Right kidney (tissue), 1 donor: Measurements from ENCODE around the gene S100A4.
A peak's percentile ranks its signal among the peaks of the same experiment; 100 is the strongest.
"Not testable (repeated sequence)": the region's sequence is repeated elsewhere in the genome, so short reads cannot be mapped to it uniquely, and the experiment has no call there.

Experiments
- DNase-seq: peaks from one replicate; pipeline ENCODE4 v3.0.0-alpha.2; 2016

The S100A4 gene

DNA sequence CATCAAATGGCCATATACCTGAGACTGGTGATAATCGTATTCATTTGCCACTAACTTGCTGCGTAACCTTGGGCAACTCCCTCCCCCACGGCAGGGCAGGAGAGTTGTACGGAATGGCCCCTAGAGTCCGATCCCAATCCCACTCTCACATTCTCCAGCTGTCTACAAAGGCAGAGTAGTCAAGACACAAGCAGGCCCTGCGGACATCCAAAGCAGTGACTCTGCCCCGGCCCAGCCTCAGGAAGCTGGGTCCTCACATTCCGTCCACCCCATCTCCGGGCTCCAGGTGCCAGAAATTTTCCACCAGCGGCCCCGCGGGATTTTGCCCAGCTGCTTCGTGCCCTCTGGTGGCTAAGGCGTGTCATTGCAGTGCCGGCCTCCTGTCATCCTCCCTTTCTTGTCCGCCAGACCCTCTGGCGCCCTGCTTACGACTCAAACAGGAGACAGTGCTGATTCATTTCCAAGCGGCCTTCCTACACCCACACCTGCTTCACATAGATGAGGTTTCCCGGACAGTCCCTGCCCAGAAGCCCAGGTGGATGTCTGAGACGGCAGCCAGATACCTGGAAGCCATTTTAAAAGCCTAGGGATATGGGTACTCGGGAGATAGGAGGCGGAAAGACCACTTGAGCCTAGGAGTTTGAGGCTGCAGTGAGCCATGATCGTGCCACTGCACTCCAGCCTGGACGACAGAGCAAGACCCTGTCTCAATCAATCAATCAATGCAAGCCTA lies 22.9 kb upstream of the S100A4 start:
- DNase-seq: peak; percentile 90

DNA sequence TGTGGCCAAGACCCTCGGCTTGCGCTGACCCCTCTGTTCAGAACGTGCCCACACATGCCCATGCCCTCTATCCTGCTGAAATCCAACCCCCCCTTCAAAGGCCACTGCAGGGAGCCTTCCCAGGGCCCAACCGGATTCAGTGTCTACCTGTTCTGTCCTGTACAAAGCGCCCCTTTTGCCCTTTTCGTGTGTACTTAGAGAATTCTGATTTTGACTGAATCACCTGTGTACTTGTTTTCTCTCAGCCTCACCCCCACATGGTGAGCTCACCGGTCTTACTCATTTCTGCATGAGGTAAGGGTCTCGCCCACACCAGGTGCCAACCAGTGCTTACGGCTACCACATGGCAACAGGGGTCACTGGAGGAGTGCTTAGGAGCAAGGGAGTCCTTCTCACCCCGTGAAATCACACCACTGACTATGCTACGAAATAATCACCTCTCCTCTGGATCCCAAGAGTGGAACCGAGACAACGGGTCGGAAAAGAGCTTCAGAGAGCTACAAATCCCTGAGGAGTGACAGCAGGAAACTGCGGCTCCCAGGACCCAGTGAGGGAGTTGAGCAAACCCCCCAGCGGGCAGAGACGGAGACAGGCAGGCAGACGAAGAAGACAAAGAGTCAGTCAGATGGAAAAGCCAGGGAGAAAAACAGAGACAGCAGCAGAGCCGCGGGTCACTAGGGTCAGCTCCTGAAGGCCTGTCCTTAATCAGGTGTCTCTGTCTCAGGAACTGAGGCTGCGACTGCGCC lies 22.2 kb upstream of the S100A4 start:
- no peak for DNase-seq

DNA sequence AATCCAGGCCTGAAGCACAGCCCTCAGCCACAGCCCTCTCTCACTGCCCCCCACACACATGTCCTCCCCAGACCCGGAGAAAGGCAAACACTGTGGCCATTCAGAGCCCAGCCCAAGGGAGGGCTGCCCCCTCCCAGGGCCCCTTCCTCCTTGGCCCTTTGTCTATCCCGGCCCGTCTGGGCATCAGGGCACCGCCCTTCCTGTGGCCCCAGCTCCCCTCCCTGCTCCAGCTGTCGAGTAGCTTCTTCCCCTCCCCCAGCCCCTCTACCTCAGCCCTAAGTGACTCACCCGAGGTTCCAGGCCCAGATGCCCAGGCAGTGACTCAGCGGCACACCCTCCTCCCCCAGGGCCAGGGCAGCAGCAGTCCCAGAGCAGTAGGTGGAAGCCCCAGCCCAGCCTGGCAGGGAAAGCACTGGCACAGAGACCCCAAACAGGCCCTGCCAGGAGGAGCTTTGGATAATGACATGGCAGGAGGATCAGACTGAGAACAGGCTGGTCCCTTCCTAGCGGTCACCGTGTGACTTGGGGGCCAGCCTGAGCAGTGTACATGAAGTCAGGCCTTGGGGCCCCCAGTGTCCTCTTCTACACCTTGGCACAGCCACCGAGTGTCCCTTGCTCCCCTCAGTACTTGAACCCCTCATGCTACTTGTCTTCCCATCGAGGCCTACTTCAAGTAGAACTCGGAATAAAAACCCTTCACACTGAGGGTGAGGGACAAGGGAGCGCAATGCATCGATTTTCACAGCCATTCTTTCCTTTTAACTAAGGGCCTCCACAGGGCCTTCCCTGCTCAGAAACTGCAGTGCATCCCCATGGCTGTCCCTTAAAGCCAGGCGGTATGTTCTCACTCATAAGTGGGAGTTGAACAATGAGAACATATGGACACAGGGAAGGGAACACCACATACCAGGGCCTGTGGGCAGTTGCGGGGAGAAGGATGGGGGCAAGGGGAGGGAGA lies 21.1 kb upstream of the S100A4 start:
- DNase-seq: peak; percentile 72

DNA sequence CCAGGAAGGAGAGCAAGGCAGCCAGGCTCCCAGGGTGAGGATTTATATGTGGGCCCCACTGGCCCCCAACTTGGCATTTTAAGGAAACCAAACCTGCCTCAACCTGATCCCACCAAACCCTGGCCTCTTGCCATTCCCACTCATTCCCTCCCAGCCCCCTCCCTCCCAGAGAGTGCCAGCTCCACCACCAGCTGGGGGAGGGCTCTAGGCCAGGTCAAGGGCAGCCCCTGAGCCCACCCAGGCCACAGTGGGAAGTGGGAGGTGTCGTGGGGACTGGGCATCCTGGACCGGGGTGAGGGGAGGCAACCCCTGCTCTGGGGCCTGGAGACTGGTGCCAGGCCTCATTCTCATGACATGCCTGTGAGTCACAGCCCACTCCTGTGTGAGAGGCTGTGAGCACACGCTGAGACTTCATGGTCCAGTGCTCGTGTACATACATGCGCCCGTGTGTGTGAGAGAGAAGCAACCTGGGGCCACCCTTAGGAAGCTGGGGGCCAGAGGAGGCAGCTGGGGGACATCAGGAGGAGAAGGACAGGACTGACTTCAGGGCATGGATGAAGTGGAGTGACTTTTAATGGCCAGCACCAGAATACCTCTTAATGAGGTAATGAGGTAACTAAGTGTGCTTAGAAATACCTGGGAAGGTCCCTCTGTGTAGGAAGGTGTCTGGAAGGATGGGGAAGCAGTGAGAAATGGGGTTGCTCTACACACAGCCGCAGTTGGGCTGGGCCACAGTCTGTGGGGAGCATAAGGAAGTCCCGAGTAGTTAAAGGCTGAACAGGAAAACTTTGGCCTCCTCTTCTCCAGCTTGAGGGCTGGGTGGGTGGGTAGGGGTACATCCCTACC lies 20.1 kb upstream of the S100A4 start, which contains the start of gene S100A2:
TSS of gene S100A2 (minus strand) at position 316 of the 846 bp plus-strand sequence. CDS start 1,967 bp downstream, outside the sequence.
- DNase-seq: peak; percentile 66

DNA sequence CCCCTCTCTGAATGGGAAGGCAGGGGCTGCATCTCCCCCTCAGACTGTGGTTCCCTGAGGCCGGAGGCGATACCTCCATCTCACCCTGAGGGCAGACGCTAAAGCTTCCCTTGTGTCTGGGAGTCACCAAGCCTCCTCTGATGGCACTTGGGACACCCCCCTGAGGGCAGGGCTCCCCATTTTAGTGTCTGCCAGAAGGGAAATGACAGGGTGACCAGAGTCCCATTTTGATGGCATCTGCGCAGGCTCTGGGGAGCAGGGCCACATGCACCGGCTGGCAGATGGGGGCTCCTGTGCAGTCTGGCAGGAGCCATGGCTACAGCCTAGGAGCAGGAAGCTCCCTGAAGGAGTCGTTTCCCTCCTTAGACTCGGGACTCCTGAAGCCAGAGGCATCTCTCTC lies 18.4 kb upstream of the S100A4 start:
- peak; percentile 43 for DNase-seq

DNA sequence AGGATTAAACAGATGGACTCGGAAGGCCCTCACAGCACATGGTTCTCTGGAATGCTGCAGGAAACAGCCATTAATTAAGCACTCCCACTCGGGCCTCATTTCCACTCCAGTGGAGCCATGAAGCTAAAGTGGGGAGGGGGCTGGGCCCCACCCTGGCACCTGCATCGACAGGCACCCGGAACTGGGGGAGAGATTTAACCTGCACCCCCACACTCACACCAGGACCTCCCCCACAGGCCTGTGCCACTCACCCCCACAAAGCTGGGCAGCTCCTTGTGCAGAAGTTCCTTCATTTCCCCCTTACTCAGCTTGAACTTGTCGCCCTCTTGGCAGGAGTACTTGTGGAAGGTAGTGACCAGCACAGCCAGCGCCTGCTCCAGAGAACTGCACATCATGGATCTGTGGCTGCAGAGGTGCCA lies 17.9 kb upstream of the S100A4 start:
- DNase-seq: peak; percentile 68

DNA sequence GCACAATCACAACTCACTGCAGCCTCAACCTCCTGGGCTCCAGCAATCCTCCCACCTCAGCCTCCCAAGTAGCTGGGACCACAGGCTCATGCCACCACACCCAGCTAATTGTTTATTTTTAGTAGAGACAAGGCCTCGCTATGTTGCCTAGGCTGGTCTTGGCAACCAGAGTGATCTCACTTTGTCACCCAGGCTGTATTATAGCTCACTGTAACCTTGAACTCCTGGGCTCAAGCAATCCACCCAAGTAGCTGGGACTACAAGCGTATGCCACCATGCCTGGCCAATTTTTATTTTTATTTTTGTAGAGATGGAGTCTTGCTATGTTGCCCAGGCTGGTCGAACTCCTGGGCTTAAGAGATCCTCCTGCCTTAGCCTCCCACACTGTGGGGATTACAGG lies 16.4 kb upstream of the S100A4 start:
- not testable (repeated sequence) for DNase-seq

DNA sequence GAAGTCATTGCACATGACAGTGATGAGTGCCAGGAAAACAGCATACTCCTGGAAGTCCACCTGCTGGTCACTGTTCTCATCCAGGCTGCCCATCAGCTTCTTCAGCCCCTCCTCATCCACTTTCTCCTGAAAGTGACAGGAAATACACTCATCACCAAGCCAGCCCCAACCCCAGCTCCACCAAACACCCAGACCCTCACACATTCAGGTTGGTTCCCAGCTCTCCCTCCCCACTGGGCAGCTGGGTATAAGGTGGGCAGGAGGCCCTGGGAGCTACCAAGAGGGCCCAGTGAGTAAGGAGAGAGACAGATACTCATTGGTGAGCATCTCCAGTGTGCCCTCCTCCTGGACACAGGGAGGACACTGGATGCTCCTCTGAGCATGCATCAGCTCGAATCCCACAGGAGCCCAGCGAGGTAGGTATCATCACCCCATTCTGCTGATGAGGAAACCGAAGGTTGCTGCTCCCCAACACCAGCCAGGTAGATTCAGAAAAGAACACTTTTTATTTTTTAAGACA lies 15.9 kb upstream of the S100A4 start:
- no peak for DNase-seq

DNA sequence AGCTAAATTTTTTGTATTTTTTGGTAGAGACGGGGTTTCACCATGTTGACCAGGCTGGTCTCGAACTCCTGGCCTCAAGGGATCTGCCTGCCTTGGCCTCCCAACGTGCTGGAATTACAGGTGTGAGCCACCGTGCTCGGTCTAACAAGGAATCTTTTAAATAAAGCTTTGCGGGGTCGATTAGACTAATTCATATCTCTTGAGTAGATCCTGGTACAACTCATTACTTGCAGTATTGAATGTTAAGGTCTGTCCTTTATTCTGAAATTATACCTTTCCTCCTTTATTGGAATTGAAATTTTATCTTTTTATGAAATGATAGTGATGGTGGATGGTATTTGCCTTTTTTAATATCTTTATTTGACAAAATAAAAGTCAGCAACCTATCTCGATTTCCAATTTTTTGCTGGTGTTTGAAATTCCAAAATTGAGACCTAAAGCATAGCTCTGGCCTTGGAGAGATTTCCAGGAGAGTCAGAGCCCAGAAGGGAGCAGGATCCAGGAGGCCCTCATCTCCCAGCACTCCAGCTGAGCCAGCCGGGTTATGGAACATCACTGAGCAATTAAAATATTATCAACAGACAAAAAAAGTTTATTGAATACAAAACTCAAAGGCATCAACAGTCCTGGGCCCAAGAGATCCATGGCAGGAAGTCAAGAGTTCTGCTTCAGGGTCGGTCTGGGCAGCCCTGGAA lies 15.3 kb upstream of the S100A4 start:
- DNase-seq: no peak

DNA sequence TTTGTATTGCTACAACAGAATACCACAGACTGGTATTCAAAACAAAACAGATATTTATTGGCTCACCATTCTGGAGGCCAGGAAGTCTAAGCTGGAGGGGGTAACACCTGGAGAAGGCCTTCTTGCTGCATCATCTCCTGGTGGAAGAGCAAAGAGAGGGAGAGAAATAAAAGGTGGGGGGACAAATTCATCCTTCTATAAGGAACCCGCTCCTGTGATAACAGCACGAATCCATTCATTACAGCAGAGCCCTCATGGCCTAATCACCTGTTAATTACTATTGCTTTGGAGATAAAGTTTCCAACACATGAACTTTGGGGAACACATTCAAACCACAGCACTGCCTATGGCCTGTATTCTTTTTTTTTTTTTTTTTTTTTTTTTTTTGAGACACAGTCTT lies 14.6 kb upstream of the S100A4 start:
- DNase-seq: no peak

DNA sequence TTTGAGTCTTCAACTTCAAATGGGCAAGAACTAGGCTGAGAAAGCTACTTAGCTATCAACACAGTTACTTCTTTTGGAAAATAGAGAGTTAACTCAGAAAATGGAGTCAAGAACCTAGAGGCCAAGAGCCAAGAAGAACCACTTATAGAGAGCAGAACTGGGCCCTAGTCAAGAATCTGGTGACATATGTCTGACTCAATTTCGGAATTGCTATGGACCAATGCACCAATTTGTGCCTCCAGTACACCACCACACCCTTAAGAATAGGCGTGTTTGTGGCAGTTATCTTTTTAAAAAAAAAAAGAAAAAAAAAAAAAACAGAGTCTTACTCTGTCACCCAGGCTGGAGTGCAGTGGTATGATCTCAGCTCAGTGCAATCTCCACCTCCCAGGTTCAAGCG lies 12.3 kb upstream of the S100A4 start:
- no peak for DNase-seq

DNA sequence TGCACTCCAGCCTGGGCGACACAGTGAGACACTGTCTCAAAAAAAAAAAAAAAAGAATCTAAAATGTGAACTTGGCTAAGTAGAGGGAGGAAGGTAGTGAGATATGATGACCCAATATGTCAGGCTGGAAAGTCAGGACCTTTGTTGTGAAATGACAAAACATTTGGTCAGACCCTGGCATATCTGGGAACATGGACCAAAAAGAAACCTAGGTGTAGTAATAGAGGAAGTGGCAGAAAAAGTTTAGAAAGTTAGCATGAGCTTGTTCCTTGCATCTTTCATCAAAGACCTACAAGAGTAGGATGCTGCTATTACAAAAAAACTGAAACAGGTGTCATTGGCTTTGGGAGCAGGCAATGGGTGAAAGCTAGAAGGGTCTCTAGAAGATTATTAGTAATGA lies 10.7 kb upstream of the S100A4 start:
- DNase-seq: no peak

DNA sequence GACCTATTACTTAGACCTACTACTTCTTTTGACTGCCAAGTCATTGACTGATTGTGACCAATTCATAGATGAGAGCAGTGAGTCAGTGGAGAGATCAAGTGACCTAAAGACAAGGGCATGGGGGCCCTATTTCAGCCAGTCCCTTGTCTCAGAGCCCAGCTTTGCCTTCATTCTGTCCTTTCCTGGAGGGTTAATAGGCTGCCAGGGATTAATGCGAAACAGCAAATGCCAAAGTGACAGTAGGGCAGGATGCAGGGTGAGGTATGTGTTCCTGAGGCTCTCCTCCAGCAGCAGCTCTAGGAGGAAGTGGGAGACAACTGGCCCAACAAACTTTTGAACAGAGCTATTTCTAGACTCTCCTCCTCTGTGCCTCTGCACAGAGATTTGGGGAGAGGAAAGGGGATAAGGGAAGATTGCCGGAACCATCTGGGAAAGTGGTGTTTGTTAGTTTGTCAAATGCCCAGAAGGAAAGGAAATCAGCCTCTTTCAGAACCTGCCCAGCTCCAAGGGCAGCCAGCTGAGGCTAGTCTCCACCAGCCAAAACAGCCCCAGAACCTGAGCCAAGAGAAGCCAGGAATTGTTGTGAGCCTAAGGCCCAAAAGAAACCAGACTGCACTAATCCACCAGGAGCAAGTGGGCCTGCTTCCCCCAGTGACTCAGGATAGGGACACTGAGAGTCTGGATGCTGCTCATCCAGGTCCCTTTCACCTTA lies 8.4 kb upstream of the S100A4 start:
- no peak for DNase-seq

DNA sequence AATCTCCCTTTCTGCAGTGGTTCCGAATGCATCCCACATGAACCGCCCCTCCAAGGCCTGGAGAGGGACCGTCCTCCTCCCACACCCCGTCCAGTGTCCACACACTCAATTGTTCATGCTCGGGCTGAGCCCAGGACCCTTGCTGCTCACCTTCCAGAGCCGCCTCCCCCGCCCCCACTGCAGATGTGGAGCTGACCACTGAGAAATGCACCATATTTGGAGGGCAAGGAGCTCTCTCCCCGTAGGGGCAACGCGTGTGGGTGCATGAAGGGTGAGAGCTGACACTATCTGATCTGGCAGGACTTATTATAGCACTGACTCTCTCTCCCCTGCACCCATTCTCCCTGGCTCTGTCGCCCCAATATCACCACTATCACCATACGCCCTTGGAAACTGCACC lies 7.5 kb upstream of the S100A4 start:
- DNase-seq: no peak

DNA sequence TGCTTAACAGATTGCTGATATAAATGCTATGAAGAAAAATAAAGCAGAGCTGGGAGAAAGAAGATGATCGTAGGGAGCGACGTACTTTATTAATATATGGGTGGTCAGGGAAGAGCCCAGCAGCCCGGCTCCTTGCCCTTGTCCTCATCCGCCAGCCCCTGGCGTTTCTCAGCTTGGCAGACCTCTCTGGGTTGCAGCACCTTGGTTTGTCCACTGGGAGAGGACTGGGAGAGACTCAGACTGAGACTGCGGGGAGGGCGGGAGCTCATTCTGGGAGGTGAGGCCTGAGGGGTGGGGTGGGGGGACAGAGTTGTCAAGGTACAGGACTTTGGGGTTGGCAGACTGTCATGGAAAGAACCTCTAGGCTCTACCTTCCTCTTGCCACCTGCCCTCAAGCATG lies 6.7 kb upstream of the S100A4 start:
- DNase-seq: no peak

DNA sequence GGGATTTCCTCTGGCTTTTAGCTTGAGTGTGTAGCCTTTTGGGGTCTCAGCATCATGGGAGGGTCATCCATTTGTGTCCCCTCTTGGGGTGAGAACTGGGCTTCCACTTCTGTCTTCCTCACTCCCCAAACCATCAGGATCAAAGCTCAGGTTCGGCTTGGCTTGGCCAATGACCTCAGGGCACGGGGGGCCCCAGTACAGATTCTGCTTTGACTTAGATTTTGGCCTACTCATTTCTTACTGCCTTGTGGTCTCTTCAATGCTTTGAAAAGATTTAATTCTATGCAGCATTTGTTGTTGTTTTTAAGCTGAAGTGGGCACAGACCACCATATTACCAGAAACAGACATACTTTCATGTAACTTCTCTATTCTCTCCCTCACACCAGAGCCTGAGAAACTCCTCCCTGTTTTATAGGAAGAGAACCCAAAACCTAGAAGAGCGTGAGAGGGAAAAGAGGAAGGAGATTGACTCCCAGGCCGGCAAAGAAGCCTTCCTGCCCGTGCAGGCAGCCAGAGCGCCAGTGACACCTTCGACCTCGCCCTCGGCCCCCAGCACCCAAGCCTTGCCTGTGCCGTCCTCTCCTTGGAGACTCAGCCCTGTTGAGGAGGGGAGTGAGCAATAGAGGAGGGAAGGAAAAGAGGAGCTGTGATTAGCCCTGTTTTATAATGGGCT lies 5.4 kb upstream of the S100A4 start:
- DNase-seq: no peak

DNA sequence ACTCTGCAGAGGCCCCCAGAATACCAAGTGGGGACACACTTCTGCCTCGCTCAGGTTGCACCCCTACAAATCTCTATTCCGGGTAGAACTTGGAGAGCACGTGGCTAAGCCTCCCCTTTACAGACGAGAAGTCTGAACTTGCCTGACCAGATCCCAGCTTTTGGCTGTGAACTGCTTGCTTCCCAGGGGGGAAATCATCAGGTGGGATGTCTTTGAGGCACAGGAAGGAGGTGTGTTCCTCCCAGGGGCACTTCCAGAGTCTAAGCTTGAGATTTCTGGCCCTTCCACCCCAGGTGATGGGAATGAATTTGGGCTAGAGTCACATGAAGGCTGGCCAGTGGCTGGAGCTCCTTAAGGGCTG lies 4.8 kb upstream of the S100A4 start:
- DNase-seq: no peak

DNA sequence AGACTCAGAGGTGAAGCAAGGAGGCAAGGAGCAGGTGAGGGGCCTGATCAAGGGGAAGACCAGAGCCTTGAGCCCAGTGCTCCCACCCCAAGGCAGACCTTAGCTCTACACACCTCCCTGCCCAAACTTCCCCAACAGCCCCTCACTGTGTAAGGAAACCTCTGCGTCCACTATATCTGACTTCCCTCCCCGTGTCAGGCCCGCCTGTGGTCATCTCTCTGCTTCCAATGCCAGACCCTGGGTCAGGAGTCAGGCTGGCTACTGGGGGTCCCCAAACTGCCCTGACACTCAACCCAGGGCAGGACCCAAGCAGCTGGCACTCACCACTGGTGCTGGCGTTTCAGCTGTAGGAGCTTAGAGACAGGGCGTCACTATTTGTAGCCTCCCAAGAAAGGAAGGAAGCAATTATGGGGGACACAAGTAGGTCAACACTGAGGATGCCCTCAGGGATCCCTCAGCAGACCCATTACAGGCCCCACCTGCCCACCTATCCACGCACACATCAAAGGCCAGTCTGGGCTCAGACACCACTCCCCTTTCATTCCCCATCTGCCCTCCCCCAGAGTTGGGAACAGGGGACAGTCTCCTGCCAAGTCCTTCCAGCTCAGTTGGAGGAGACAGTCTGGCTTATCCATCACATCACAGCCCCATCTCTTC lies 4.3 kb upstream of the S100A4 start:
- DNase-seq: no peak
